ENCODE measurements around the gene EPB41L1. TPM values are rescaled to one million over a fixed set of nuclear protein-coding genes. Genes with fewer than 3 reads are reported as not detected.

Gene EPB41L1
- total RNA-seq, 1 donor from 2014 or later = 2.1 TPM

- Histone ChIP-seq H3K27me3 (ENCODE audit: control insufficient read depth, insufficient read depth, low read length) (no peaks in the 10 kb centered on the region), H3K36me3 (ENCODE audit: control insufficient read depth, insufficient read depth, low read length) (no peaks in the 10 kb centered on the region), H3K4me3 (ENCODE audit: low read depth, low read length) (no peak overlapping the region)
- DNase-seq (ENCODE audit: low read depth) (no peak), FAIRE-seq (no peak)
- no peak for TF ChIP-seq CTCF (IDR thresholded peaks at IDR 0.05; ENCODE audit: insufficient read depth, low read length, severe bottlenecking)
Measured at GRCh38 chr20:36162272-36162966, 7.9 kb downstream of the EPB41L1 start.

- FAIRE-seq = no peak
- no peak for TF ChIP-seq CTCF (IDR thresholded peaks at IDR 0.05; ENCODE audit: insufficient read depth, low read length, severe bottlenecking)
- H3K4me3 ChIP-seq (ENCODE audit: low read depth, low read length) = no peak overlapping the region
- no peaks in the 10 kb centered on the region for H3K36me3 ChIP-seq (ENCODE audit: control insufficient read depth, insufficient read depth, low read length)
- DNase-seq (ENCODE audit: low read depth) = peak; percentile 71
- H3K27me3 ChIP-seq (ENCODE audit: control insufficient read depth, insufficient read depth, low read length) = no peaks in the 10 kb centered on the region
Measured at GRCh38 chr20:36167902-36168503, 13.5 kb downstream of the EPB41L1 start.

GRCh38 chr20:36170542-36171215 lies 16.1 kb downstream of the EPB41L1 start:
- H3K4me3 ChIP-seq (ENCODE audit: low read depth, low read length) = no peak overlapping the region
- H3K36me3 ChIP-seq (ENCODE audit: control insufficient read depth, insufficient read depth, low read length) = no peaks in the 10 kb centered on the region
- H3K27me3 ChIP-seq (ENCODE audit: control insufficient read depth, insufficient read depth, low read length) = no peaks in the 10 kb centered on the region
- FAIRE-seq = no peak
- TF ChIP-seq CTCF (IDR thresholded peaks at IDR 0.05; ENCODE audit: insufficient read depth, low read length, severe bottlenecking) = no peak
- no peak for DNase-seq (ENCODE audit: low read depth)

- Histone ChIP-seq H3K27me3 (ENCODE audit: control insufficient read depth, insufficient read depth, low read length) (no peaks in the 10 kb centered on the region), H3K4me3 (ENCODE audit: low read depth, low read length) (no peak overlapping the region), H3K36me3 (ENCODE audit: control insufficient read depth, insufficient read depth, low read length) (no peaks in the 10 kb centered on the region)
- no peak for FAIRE-seq
- TF ChIP-seq CTCF (IDR thresholded peaks at IDR 0.05; ENCODE audit: insufficient read depth, low read length, severe bottlenecking) = no peak
- DNase-seq (ENCODE audit: low read depth) = peak; percentile 4
Measured at GRCh38 chr20:36173451-36173933, 19.0 kb downstream of the EPB41L1 start.

GRCh38 chr20:36175016-36175415 lies 20.5 kb downstream of the EPB41L1 start:
- no peak for TF ChIP-seq CTCF (IDR thresholded peaks at IDR 0.05; ENCODE audit: insufficient read depth, low read length, severe bottlenecking)
- no peak for FAIRE-seq
- Histone ChIP-seq H3K4me3 (ENCODE audit: low read depth, low read length) (no peak overlapping the region), H3K36me3 (ENCODE audit: control insufficient read depth, insufficient read depth, low read length) (no peaks in the 10 kb centered on the region), H3K27me3 (ENCODE audit: control insufficient read depth, insufficient read depth, low read length) (no peaks in the 10 kb centered on the region)
- DNase-seq (ENCODE audit: low read depth) = no peak
